ENCODE results near the gene DMAC2. TPM values are rescaled to one million over a fixed set of nuclear protein-coding genes. Genes with fewer than 3 reads are reported as not detected.

Gene DMAC2
- total RNA-seq, 1 donor from 2014 or later = 113 TPM

Other genes with a start within 250 kb of the DMAC2 start
- gene CYP2S1, start 246.7 kb downstream of the DMAC2 start, total RNA-seq = 0.56 TPM
- 18.0 TPM for gene AXL, start 220.7 kb downstream of the DMAC2 start, total RNA-seq
- 114 TPM for gene HNRNPUL1, start 175.5 kb downstream of the DMAC2 start, total RNA-seq
- gene CCDC97, start 129.7 kb downstream of the DMAC2 start, total RNA-seq = 14.3 TPM
- gene TGFB1, start 86.0 kb downstream of the DMAC2 start, total RNA-seq = 13.1 TPM
- gene B9D2, start 75.8 kb downstream of the DMAC2 start, total RNA-seq = 2.6 TPM
- 3.5 TPM for gene TMEM91, start 63.4 kb downstream of the DMAC2 start, total RNA-seq
- 17.4 TPM for gene EXOSC5, start 42.6 kb downstream of the DMAC2 start, total RNA-seq
- 50.4 TPM for gene BCKDHA, start 42.1 kb downstream of the DMAC2 start, total RNA-seq
- 12.5 TPM for gene B3GNT8, start 12.5 kb downstream of the DMAC2 start, total RNA-seq
- gene ERICH4, start 3.2 kb upstream of the DMAC2 start, total RNA-seq = not detected
- gene CEACAM21, start 136.3 kb upstream of the DMAC2 start, total RNA-seq = 0.86 TPM
- 0.46 TPM for gene CEACAM4, start 187.2 kb upstream of the DMAC2 start, total RNA-seq
- gene CEACAM7, start 248.4 kb upstream of the DMAC2 start, total RNA-seq = not detected